Measurements from ENCODE around the gene YIPF2. TPM values are rescaled to one million over a fixed set of nuclear protein-coding genes. Genes with fewer than 3 reads are reported as not detected.
"Not testable (repeated sequence)": the region's sequence is repeated elsewhere in the genome, so short reads cannot be mapped to it uniquely, and the experiment has no call there.

YIPF2 gene
- total and polyA plus RNA-seq, 2 experiments from 2014 or later = 57.3 to 114 TPM

DNA sequence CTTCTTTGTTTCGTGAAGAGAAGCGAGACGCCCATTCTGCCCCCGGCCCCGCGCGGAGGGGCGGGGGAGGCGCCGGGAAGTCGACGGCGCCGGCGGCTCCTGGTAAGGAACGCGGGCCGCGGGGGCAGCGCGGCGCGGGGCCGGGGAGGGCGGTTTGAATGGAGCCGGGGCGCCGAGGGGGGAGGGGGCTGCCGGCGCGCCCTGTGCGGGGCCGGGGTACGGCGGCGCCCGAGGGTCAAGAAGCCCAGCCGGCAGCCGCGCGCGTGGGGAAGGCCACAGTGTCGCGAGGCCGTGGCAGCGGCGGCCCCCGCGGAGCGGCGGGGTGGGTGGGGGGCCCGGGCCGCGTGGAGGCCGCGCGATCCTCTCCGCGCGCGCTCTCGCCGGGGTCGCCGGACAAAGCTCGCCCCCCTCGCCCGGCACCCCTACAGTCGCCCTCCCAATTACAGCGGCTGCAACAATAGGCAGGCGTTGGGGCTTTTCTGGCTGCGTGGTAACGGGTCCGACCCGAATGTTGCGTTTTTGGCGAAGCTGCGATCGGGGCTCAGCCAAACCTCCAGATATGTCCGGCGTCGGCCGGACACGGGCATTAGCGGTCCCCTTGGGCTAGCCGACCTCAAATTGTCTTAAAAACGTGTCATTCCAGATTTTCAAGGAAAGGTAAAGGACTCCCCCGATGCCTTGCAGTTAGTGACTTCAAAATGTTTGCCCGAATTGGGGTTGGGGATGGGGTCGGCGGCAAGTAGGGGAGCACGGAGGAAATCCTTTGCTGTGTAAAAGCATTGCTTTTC, 32.8 kb upstream of the YIPF2 start:
- 0 to 4% methylated on average over 23 to 45 of the region's 92 CpGs for WGBS, 2 experiments (ENCODE audit: low coverage in 1 of 2, low lambda C conversion rate in 2 of 2, missing lambda C conversion rate in 2 of 2)
- Histone ChIP-seq H3K9me2 (ENCODE audit: insufficient read depth) (no peaks in the 10 kb centered on the region), H3K4me1 (ENCODE audit: insufficient read depth) (no peaks in the 10 kb centered on the region; the same call in 1 of the 2 replicates), H3K27me3 (replicated peaks; ENCODE audit: insufficient read depth) (no peaks in the 10 kb centered on the region), H3K9me3 (ENCODE audit: low read depth) (no peaks in the 10 kb centered on the region), H3K4me3 (peak overlapping the region; percentile 95), H2AFZ (peak overlapping the region; percentile 76), H4K20me1 (ENCODE audit: insufficient read depth) (no peaks in the 10 kb centered on the region), H3F3A (ENCODE audit: insufficient read depth) (peaks cover 7% of the 10 kb centered on the region; the same call in 1 of the 2 replicates), H3K79me2 (ENCODE audit: insufficient read depth) (peaks cover 57% of the 10 kb centered on the region), H3K36me3 (ENCODE audit: low read depth) (no peaks in the 10 kb centered on the region), H3K9ac (peak overlapping the region; percentile 91), H3K27ac (peak overlapping the region; percentile 75), H3K4me2 (ENCODE audit: unreplicated experiment) (peak overlapping the region; percentile 96)
- in situ Hi-C loops (cut with MboI) = no loop called here
- DNase-seq = peak; percentile 71
- TF ChIP-seq EZH2 (IDR thresholded peaks at IDR 0.05; ENCODE audit: insufficient read depth, poor library complexity, severe bottlenecking) = no peak
- no peak for TF ChIP-seq EZH2phosphoT487 (IDR thresholded peaks at IDR 0.05; ENCODE audit: insufficient read depth, low read depth)

DNA sequence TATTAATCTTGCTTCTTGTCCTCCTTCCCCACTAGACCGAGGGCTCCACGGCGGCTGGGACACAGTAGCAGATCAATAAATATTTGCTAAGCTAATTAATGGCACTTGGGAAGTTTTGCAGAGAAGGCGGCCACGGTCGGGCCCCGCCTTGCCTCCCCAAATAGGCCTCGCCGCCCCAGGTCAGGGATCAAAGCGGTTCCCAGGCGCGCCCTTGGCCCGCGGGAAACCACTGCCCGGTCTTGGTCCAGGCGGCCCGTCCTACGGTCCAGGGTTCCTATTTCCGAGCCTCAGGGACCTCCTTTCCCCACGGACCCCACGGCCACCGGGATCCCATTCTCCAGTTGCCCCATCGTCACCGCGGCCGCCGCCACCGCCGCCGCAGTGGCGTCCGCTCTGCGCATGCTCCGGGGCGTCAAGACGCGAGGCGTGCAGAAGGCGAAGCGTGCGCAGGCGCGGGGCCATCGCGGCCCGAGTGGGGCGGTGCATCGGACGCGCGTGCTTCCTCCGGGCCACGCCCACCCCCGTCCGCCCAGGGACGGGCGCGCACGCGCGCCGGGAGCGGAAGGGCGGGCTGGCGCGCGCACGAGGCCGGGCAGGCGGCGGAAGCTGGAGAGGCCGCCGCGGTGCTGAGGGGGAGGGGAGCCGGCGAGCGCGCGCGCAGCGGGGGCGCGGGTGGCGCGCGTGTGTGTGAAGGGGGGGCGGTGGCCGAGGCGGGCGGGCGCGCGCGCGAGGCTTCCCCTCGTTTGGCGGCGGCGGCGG, 32.1 kb upstream of the YIPF2 start, which contains the start of gene SMARCA4:
TSS of gene SMARCA4 (plus strand) at position 717 of the 759 bp plus-strand sequence. CDS start 23,122 bp downstream, outside the sequence.
- Histone ChIP-seq H3K9ac (peak within 1 kb of the TSS; percentile 91), H3K4me1 (ENCODE audit: insufficient read depth) (no peaks in the 10 kb centered on the region; the same call in 1 of the 2 replicates), H3K36me3 (ENCODE audit: low read depth) (no peaks in the 10 kb centered on the region), H3K9me3 (ENCODE audit: low read depth) (no peaks in the 10 kb centered on the region), H3K9me2 (ENCODE audit: insufficient read depth) (no peaks in the 10 kb centered on the region), H3K79me2 (ENCODE audit: insufficient read depth) (peaks cover 49% of the 10 kb centered on the region), H3K27me3 (replicated peaks; ENCODE audit: insufficient read depth) (no peaks in the 10 kb centered on the region), H3F3A (ENCODE audit: insufficient read depth) (peaks cover 7% of the 10 kb centered on the region; the same call in 1 of the 2 replicates), H3K4me2 (ENCODE audit: unreplicated experiment) (peak within 1 kb of the TSS; percentile 96), H2AFZ (peak within 1 kb of the TSS; percentile 80), H3K27ac (peak within 1 kb of the TSS; percentile 75), H3K4me3 (peak within 1 kb of the TSS; percentile 95), H4K20me1 (ENCODE audit: insufficient read depth) (no peaks in the 10 kb centered on the region)
- peak; percentile 99 for DNase-seq
- TF ChIP-seq EZH2phosphoT487 (IDR thresholded peaks at IDR 0.05; ENCODE audit: insufficient read depth, low read depth) (no peak), EZH2 (IDR thresholded peaks at IDR 0.05; ENCODE audit: insufficient read depth, poor library complexity, severe bottlenecking) (no peak)
- 0 to 1% methylated on average over 53 to 78 of the region's 100 CpGs for WGBS, 2 experiments (ENCODE audit: low coverage in 1 of 2, low lambda C conversion rate in 2 of 2, missing lambda C conversion rate in 2 of 2)
- in situ Hi-C loops (cut with MboI) = no loop called here

GRCh38 chr19:10959277-10959968, 31.0 kb upstream of the YIPF2 start:
- H3K36me3 ChIP-seq (ENCODE audit: low read depth); DNase-seq; H3F3A ChIP-seq (ENCODE audit: insufficient read depth); H3K9me3 ChIP-seq (ENCODE audit: low read depth); H3K9me2 ChIP-seq (ENCODE audit: insufficient read depth); H4K20me1 ChIP-seq (ENCODE audit: insufficient read depth); H3K27ac ChIP-seq; H3K27me3 ChIP-seq (replicated peaks; ENCODE audit: insufficient read depth); in situ Hi-C loops (cut with MboI); H3K4me1 ChIP-seq (ENCODE audit: insufficient read depth): not testable (repeated sequence)
- Histone ChIP-seq H3K79me2 (ENCODE audit: insufficient read depth) (peaks cover 39% of the 10 kb centered on the region), H2AFZ (peak overlapping the region; percentile 80), H3K4me2 (ENCODE audit: unreplicated experiment) (peak overlapping the region; percentile 92), H3K9ac (peak overlapping the region; percentile 91), H3K4me3 (peak overlapping the region; percentile 86)
- 90% methylated on average over 19 of the region's 19 CpGs for WGBS, 2 experiments (ENCODE audit: low coverage in 1 of 2, low lambda C conversion rate in 2 of 2, missing lambda C conversion rate in 2 of 2)

- H3K9me3 ChIP-seq (ENCODE audit: low read depth) = no peaks in the 10 kb centered on the region
- no peaks in the 10 kb centered on the region for H3K9me2 ChIP-seq (ENCODE audit: insufficient read depth)
- H3K27me3 ChIP-seq (replicated peaks; ENCODE audit: insufficient read depth) = no peaks in the 10 kb centered on the region
- no peak overlapping the region for H3K27ac ChIP-seq
- no peaks in the 10 kb centered on the region for H3F3A ChIP-seq (ENCODE audit: insufficient read depth)
- no peak overlapping the region for H2AFZ ChIP-seq
- no peak overlapping the region for H3K9ac ChIP-seq
- in situ Hi-C loops (cut with MboI) = no loop called here
- H3K4me3 ChIP-seq = no peak overlapping the region
- peaks cover 4% of the 10 kb centered on the region; the same call in 1 of the 2 replicates for H3K4me1 ChIP-seq (ENCODE audit: insufficient read depth)
- WGBS, 2 experiments (ENCODE audit: low coverage in 1 of 2, low lambda C conversion rate in 2 of 2, missing lambda C conversion rate in 2 of 2) = 89 to 93% methylated on average over 6 of the region's 6 CpGs
- no peak for DNase-seq
- H3K79me2 ChIP-seq (ENCODE audit: insufficient read depth) = no peaks in the 10 kb centered on the region
- no peaks in the 10 kb centered on the region for H3K36me3 ChIP-seq (ENCODE audit: low read depth)
- H4K20me1 ChIP-seq (ENCODE audit: insufficient read depth) = no peaks in the 10 kb centered on the region
- H3K4me2 ChIP-seq (ENCODE audit: unreplicated experiment) = no peak overlapping the region
- TF ChIP-seq EZH2 (IDR thresholded peaks at IDR 0.05; ENCODE audit: insufficient read depth, poor library complexity, severe bottlenecking) (no peak), EZH2phosphoT487 (IDR thresholded peaks at IDR 0.05; ENCODE audit: insufficient read depth, low read depth) (no peak)
Observed at GRCh38 chr19:10952809-10953208, 24.4 kb upstream of the YIPF2 start.

Measured in GM23248 (cell line).